Karpas-422 (cell line): ENCODE data around the gene ZC2HC1C. TPM values are rescaled to one million over a fixed set of nuclear protein-coding genes. Genes with fewer than 3 reads are reported as not detected.
"Not testable (repeated sequence)": the region's sequence is repeated elsewhere in the genome, so short reads cannot be mapped to it uniquely, and the experiment has no call there.

Experiments used
- DNase-seq: peaks from one replicate; pipeline ENCODE4 v3.0.0-alpha.2; 2015
- H2AFZ ChIP-seq: fragments of 200-600 bp; sonication (generic); 2 replicates; pipeline ENCODE4 v1.6.1; 2014; ENCODE audit warnings: antibody characterized with exemption, low read length, mixed read lengths
- H3K27ac ChIP-seq: fragments of 200-600 bp; sonication (generic); 2 replicates; pipeline ENCODE4 v1.5.1; 2014; ENCODE audit warnings: mild to moderate bottlenecking, low read length, moderate library complexity
- H3K27me3 ChIP-seq: fragments of 200-600 bp; sonication (generic); 2 replicates; pipeline ENCODE4 v1.6.1; 2014; ENCODE audit warnings: low read length, mixed read lengths
- H3K36me3 ChIP-seq: fragments of 200-600 bp; sonication (generic); 2 replicates; pipeline ENCODE4 v1.6.1; 2014; ENCODE audit warnings: low read length, mixed read lengths; ENCODE audit not compliant: insufficient read depth
- H3K4me1 ChIP-seq: fragments of 200-600 bp; sonication (generic); 2 replicates; pipeline ENCODE4 v1.6.1; 2014; ENCODE audit warnings: mild to moderate bottlenecking, low read length, mixed read lengths
- H3K4me2 ChIP-seq: fragments of 200-600 bp; sonication (generic); 2 replicates; pipeline ENCODE4 v1.6.1; 2014; ENCODE audit warnings: low read length, low read depth, mild to moderate bottlenecking; ENCODE audit not compliant: poor library complexity, severe bottlenecking
- H3K4me3 ChIP-seq: fragments of 200-600 bp; sonication (generic); 2 replicates; pipeline ENCODE4 v1.5.1; 2014; ENCODE audit warnings: mild to moderate bottlenecking, antibody characterized with exemption, low read length, mixed read lengths
- H3K79me2 ChIP-seq: fragments of 200-600 bp; sonication (generic); 2 replicates; pipeline ENCODE4 v1.6.1; 2014; ENCODE audit warnings: mild to moderate bottlenecking, low read length, mixed read lengths
- H3K9ac ChIP-seq: fragments of 200-600 bp; sonication (generic); 2 replicates; pipeline ENCODE4 v1.6.0; 2014; ENCODE audit warnings: low read length
- H3K9me2 ChIP-seq: fragments of 200-600 bp; sonication (generic), shearing (Covaris generic); replicated peaks from 2 replicates; pipeline ENCODE4 v1.6.0; 2014; ENCODE audit warnings: mild to moderate bottlenecking, low read length, moderate library complexity; ENCODE audit not compliant: insufficient read depth
- H3K9me3 ChIP-seq: fragments of 300-700, 200-600 bp; sonication (generic); 2 replicates; pipeline ENCODE4 v1.6.1; 2014; ENCODE audit warnings: low read length, mixed read lengths
- H4K20me1 ChIP-seq: fragments of 200-600 bp; sonication (generic); 2 replicates; pipeline ENCODE4 v1.6.1; 2014; ENCODE audit warnings: mild to moderate bottlenecking, antibody characterized with exemption, low read length, low read depth; ENCODE audit not compliant: insufficient read depth
- total RNA-seq: library from RNA; depleted of rRNA; stranded (reverse); fragments of >200 nt; shearing (Covaris generic); gene quantifications from 2 replicates; pipeline ENCODE4 v1.2.3, GENCODE V29; 2014; ENCODE audit warnings: low replicate concordance

The ZC2HC1C gene
- total RNA-seq, 1 experiment from 2014 or later = 1.1 TPM

GRCh38 chr14:75060420-75060819 lies 9.0 kb upstream of the ZC2HC1C start:
- peaks cover 23% of the 10 kb centered on the region for H3K36me3 ChIP-seq
- no peaks in the 10 kb centered on the region for H4K20me1 ChIP-seq
- no peak overlapping the region for H3K4me2 ChIP-seq
- no peak overlapping the region for H3K4me3 ChIP-seq
- no peak for DNase-seq
- no peak overlapping the region for H3K9ac ChIP-seq
- peaks cover 11% of the 10 kb centered on the region for H3K4me1 ChIP-seq
- H3K79me2 ChIP-seq = peaks cover 58% of the 10 kb centered on the region
- no peak overlapping the region for H3K27ac ChIP-seq
- no peaks in the 10 kb centered on the region for H3K27me3 ChIP-seq
- H2AFZ ChIP-seq = no peak overlapping the region
- H3K9me2 ChIP-seq = no peaks in the 10 kb centered on the region
- peaks cover 11% of the 10 kb centered on the region for H3K9me3 ChIP-seq

- Histone ChIP-seq H3K9me3 (peaks cover 11% of the 10 kb centered on the region), H3K27me3 (no peaks in the 10 kb centered on the region), H2AFZ (no peak overlapping the region), H4K20me1 (no peaks in the 10 kb centered on the region), H3K79me2 (peaks cover 39% of the 10 kb centered on the region), H3K4me1 (peaks cover 21% of the 10 kb centered on the region), H3K9ac (peak overlapping the region; percentile 89), H3K4me3 (peak overlapping the region; percentile 95), H3K27ac (peak overlapping the region; percentile 48), H3K36me3 (peaks cover 23% of the 10 kb centered on the region), H3K9me2 (no peaks in the 10 kb centered on the region), H3K4me2 (peak overlapping the region; percentile 98)
- DNase-seq = peak; percentile 55
Observed at GRCh38 chr14:75063013-75063412, 6.4 kb upstream of the ZC2HC1C start.

DNA sequence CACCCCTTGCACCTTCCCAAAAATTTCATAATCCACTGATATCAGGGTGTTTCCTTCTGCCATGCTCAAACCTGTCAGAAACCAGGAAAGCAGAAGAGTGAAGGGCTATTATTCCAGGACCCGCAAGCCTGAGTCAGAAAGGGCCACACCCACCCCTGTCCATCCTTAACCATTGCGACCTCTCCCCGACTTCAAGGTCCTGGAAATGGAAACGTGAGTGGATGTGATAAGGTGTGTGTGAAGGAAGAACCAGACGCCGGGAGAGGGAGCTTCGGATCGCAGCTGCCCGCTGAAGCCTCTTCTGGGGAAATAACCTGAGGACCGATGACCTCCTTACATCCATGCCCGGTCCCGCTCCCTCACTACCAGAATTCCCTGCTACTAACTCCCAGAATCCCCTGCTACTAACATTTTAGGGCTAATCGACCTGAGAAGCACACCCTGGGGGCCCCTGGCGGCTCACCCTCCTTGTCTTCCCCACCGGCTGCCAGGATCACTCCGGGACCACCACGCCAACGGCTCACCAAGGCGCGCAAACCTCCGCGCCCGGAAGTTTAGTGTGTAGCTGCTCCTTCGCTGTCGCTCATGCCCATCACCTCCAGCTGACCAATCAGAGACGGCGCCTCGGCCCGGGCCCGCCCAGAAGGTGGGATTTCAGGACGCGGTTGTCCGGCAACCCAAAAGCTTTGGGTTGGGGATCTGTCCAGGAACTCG lies 5.8 kb upstream of the ZC2HC1C start, which contains the start of gene ACYP1:
Gene ACYP1 (minus strand): TSS at position 534 of the 714 bp plus-strand sequence. CDS start 471 bp downstream, at position 63.
- Histone ChIP-seq H3K27ac (peak within 1 kb of the TSS; percentile 48), H3K4me2 (peak within 1 kb of the TSS; percentile 98), H3K9me3 (peaks cover 11% of the 10 kb centered on the region), H2AFZ (peak within 1 kb of the TSS; percentile 56; the same call in 1 of the 2 replicates), H3K9me2 (no peaks in the 10 kb centered on the region), H4K20me1 (no peaks in the 10 kb centered on the region), H3K4me3 (peak within 1 kb of the TSS; percentile 95), H3K9ac (peak within 1 kb of the TSS; percentile 89), H3K79me2 (peaks cover 45% of the 10 kb centered on the region), H3K36me3 (peaks cover 23% of the 10 kb centered on the region), H3K27me3 (no peaks in the 10 kb centered on the region), H3K4me1 (peaks cover 27% of the 10 kb centered on the region)
- DNase-seq = peak; percentile 99

- H3K27ac ChIP-seq = no peak overlapping the region
- peak overlapping the region; percentile 98 for H3K4me2 ChIP-seq
- no peak for DNase-seq
- peak overlapping the region; percentile 95 for H3K4me3 ChIP-seq
- no peaks in the 10 kb centered on the region for H3K9me2 ChIP-seq
- no peaks in the 10 kb centered on the region for H4K20me1 ChIP-seq
- peaks cover 23% of the 10 kb centered on the region for H3K36me3 ChIP-seq
- peak overlapping the region; percentile 56; the same call in 1 of the 2 replicates for H2AFZ ChIP-seq
- peak overlapping the region; percentile 89 for H3K9ac ChIP-seq
- H3K79me2 ChIP-seq = peaks cover 45% of the 10 kb centered on the region
- H3K9me3 ChIP-seq = peaks cover 11% of the 10 kb centered on the region
- H3K4me1 ChIP-seq = peaks cover 33% of the 10 kb centered on the region
- no peaks in the 10 kb centered on the region for H3K27me3 ChIP-seq
Observed at GRCh38 chr14:75064205-75064567, 5.3 kb upstream of the ZC2HC1C start.

- peaks cover 25% of the 10 kb centered on the region for H3K79me2 ChIP-seq
- H3K27me3 ChIP-seq = no peaks in the 10 kb centered on the region
- H4K20me1 ChIP-seq = no peaks in the 10 kb centered on the region
- H3K27ac ChIP-seq = no peak overlapping the region
- no peak for DNase-seq
- H3K4me3 ChIP-seq = no peak overlapping the region
- no peak overlapping the region for H3K9ac ChIP-seq
- no peak overlapping the region for H2AFZ ChIP-seq
- H3K4me1 ChIP-seq = peaks cover 42% of the 10 kb centered on the region
- H3K9me3 ChIP-seq = no peaks in the 10 kb centered on the region
- H3K9me2 ChIP-seq = no peaks in the 10 kb centered on the region
- peaks cover under 1% of the 10 kb centered on the region; the same call in 1 of the 2 replicates for H3K36me3 ChIP-seq
- no peak overlapping the region for H3K4me2 ChIP-seq
Observed at GRCh38 chr14:75066691-75067090, 2.8 kb upstream of the ZC2HC1C start.

DNA sequence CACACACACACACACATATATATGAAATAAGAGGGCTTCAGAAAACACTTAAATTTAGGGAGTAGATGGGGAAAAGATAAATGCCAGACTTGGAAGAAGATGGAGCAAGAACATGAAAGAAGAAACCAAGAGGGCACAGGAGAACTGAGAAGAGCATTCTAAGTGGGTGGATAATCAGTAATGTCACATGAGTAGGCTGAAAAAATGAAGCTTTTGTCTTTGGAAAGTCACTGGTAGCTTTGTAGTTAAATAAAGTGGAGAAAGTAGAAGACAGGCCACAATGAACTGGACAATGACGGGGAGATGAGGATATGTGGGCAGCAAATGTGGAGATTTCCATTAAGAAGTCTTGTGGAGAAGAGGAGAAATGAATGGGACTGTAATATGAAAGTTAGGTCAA lies 2.2 kb upstream of the ZC2HC1C start:
- Histone ChIP-seq H3K4me3 (no peak overlapping the region), H3K4me1 (peaks cover 42% of the 10 kb centered on the region), H3K27me3 (no peaks in the 10 kb centered on the region), H3K79me2 (peaks cover 22% of the 10 kb centered on the region), H3K4me2 (no peak overlapping the region), H3K9ac (no peak overlapping the region), H2AFZ (no peak overlapping the region), H4K20me1 (no peaks in the 10 kb centered on the region), H3K36me3 (no peaks in the 10 kb centered on the region), H3K9me2 (no peaks in the 10 kb centered on the region), H3K27ac (no peak overlapping the region), H3K9me3 (no peaks in the 10 kb centered on the region)
- no peak for DNase-seq

DNA sequence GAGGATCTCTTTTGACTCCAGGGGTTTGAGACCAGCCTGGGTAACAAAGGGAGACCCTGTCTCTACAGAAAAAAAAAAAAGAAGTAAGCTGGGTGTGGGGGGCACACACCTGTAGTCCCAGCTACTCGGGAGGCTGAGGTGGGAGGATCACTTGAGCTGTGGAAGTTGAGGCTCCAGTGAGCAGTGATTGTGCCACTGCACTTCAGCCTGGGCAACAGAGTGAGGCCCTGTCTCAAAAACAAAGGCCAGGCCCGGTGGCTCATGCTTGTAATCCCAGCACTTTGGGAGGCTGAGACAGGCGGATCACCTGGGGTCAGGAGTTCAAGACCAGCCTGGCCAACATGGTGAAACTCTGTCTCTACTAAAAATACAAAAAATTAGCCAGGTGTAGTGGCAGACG lies 1.7 kb upstream of the ZC2HC1C start:
- H3K9me3 ChIP-seq, H2AFZ ChIP-seq, H3K9me2 ChIP-seq, H3K36me3 ChIP-seq, H3K27me3 ChIP-seq, H3K27ac ChIP-seq, DNase-seq, H4K20me1 ChIP-seq: not testable (repeated sequence)
- Histone ChIP-seq H3K4me3 (peak overlapping the region; percentile 63; the same call in 1 of the 2 replicates), H3K4me2 (peak overlapping the region; percentile 91), H3K79me2 (peaks cover 16% of the 10 kb centered on the region), H3K4me1 (peaks cover 39% of the 10 kb centered on the region), H3K9ac (peak overlapping the region; percentile 62)

DNA sequence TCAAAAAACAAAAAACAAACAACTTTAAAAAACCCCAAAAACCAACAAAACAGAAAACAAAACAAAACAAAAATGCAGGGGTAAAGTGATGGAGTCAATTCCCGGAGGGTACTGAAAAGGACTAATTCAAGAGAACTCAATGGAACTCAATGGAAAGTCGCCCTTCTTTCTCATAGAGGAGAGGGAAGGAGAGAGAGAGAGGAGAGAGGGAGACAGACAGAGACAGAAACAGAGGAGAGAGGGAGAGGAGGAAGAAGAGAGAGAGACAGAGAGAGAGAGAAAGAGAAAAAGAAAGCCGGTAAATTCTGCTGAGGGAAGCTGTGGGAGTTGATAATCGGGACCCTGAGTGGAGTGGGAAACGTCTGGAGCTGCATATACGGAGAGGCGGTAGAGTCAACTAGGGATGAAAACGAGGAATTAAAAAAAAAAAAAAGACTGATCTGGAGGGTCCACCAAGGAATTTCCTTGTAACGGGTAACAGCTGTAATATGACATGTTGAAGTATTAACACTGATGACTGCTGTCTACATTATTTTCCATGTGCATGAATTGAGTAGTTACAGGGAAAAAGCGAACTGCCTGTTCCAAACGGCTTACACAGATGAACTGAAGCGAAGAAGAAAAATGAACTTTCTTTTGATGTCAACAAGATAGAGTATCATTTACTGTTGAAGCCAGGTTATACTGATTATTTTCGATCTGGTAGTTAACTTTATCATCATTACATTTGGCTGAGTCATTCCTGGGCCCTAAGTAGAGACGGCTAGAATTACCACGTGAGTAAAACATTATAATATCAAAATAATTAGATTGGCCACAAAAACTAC lies 934 bp upstream of the ZC2HC1C start:
- no peak for DNase-seq
- peaks cover 9% of the 10 kb centered on the region for H3K79me2 ChIP-seq
- H3K27ac ChIP-seq = peak overlapping the region; percentile 53; the same call in 1 of the 2 replicates

More for the DNA sequence above, 934 bp upstream of the ZC2HC1C start:
- peak overlapping the region; percentile 63 for H3K4me3 ChIP-seq
- no peaks in the 10 kb centered on the region for H3K9me2 ChIP-seq
- peak overlapping the region; percentile 62 for H3K9ac ChIP-seq
- peak overlapping the region; percentile 65 for H2AFZ ChIP-seq
- H3K27me3 ChIP-seq = no peaks in the 10 kb centered on the region
- H3K9me3 ChIP-seq = no peaks in the 10 kb centered on the region
- no peaks in the 10 kb centered on the region for H4K20me1 ChIP-seq
- H3K36me3 ChIP-seq = no peaks in the 10 kb centered on the region
- peaks cover 35% of the 10 kb centered on the region for H3K4me1 ChIP-seq
- peak overlapping the region; percentile 91 for H3K4me2 ChIP-seq
